Prostate gland (tissue), 2 donors: ENCODE results near the gene RAPGEF2.

Experiments
- CTCF ChIP-seq, 4 experiments: fragments of 200-600 bp in 2 of 4; fragments of 450-650 bp in 2 of 4; sonication (generic) in 2 of 4; IDR thresholded peaks; 1 replicate in 3 of 4; 2 replicates in 1 of 4; pipeline ENCODE4 v1.5.1; 2016 to 2019; ENCODE audit warnings: antibody characterized with exemption in 4 of 4, mild to moderate bottlenecking in 2 of 4, moderate library complexity in 2 of 4
- POLR2A ChIP-seq: fragments of 450-650 bp; IDR thresholded peaks from one replicate; pipeline ENCODE4 v1.6.1; 2016; ENCODE audit warnings: antibody characterized with exemption, mild to moderate bottlenecking

DNA sequence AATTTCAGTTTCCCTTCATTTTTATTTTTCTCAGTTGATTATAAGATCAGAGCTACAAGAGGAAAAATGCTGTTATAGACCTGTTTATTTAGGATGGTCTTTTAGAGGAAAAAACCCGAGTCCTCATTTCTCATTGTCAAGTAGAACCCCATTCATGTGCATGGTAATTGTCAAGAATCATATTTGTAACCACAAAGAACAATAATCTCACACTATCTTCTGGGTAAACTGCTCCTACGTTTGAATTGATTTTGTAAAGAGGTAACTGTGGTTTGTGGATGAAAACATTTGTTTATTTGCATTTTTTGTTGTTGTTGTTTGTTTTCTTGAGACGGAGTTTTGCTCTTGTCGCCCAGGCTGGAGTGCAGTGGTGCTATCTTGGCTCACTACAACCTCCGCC is 23.8 kb downstream of the RAPGEF2 start:
- TF ChIP-seq POLR2A (no peak), CTCF (IDR thresholded peaks at IDR 0.05) (no peak)
